Stimulated activated CD8-positive, alpha-beta memory T cell treated with anti-CD3 and anti-CD28 coated beads, Interleukin-7, amount 100 ng/mL, for 4 hours (primary cell): ENCODE measurements around the gene RNF20.
A peak's percentile ranks its signal among the peaks of the same experiment; 100 is the strongest.
"Not testable (repeated sequence)": the region's sequence is repeated elsewhere in the genome, so short reads cannot be mapped to it uniquely, and the experiment has no call there.

Experiments used
- DNase-seq, 2 donors: peaks; one replicate each; pipeline ENCODE4 v3.0.0-alpha.2; 2020; ENCODE audit warnings: low read depth in 2 of 2

Gene RNF20

GRCh38 chr9:101533334-101534204 lies at the start of gene RNF20:
TSS of gene RNF20 (plus strand) at chr9:101533853. CDS start at chr9:101535424, 1,571 bp downstream.
- peak; percentile 99 to 100 for DNase-seq

DNA sequence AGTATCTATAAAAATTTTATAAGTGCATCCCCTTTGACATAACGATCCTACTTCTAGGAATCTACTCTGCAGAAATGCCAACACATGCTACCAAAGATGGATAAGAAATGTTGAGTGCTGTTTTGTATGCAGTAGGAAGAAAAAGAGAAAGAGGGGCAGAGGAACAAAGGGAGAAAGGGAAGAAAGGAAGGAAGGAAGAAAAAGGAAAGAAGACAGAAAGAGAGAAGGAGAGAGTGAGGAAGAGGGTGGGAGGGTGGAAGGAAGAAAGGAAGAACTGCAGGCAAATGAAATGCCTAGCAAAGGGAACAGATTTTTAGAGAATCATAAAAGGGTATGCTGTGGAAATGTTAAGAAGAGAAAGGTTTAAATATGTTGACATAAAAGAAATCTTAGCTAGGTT lies 49.6 kb upstream of the RNF20 start:
- DNase-seq = no peak

DNA sequence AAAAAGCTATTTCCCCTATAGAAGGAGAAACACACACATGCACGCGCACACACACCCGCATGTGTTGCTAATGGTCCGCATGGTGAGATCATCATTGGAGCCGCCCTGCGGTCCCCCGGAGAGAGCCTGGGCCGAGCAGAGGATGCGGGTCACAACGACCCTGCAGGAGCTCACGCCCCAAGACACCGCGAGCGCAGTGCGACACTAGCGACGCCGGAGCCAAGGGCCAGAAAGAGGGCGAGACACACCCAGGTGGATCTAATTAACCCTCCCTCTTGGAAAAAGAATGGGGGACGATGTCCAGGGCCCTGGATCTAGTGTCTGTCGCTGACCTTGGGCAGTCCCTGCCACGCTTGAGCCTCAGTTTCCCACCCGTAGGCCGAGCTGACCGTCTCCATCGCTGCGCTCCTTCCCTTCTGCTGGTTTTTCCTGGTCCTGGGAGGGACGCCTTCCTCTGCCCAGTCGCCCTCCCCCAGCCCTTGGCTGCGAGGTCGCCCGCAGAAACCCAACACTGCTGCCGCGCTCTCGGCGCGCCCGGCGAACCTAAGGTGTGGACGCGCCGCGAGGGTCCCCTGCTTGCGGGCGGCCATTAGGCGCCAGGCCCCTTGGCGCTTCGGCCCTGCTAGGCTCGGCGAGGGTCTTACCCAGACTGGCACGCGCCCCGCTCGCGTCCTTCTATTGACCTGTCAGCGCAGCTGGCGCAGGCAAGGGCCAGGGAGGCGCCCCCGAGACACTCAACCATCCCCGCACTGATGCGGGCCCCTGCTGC lies 47.5 kb upstream of the RNF20 start:
- DNase-seq = no peak

- no peak for DNase-seq
Observed at GRCh38 chr9:101486693-101487442, 46.8 kb upstream of the RNF20 start.

- no peak for DNase-seq
Observed at GRCh38 chr9:101487443-101487840, 46.2 kb upstream of the RNF20 start.

DNA sequence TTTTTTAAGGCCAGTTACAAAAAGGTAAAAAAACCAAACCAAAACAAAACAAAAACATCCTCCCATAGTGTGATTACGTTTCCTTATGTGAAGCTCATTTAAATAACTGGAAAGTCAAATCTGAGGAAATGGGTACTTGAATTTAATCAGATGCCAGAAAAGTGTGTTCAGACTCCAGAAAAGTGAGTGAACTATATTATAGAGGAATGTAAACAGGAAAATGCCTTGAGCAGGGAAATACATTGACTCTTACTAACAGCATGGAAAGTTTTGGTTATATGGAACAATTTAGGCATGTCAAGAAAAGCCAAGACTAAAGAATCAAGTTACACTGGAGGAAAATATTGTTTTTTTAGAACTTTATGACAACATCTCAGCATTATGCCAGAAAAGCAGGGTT lies 37.8 kb upstream of the RNF20 start:
- DNase-seq = no peak

GRCh38 chr9:101498323-101498722 lies 35.3 kb upstream of the RNF20 start:
- no peak for DNase-seq

DNA sequence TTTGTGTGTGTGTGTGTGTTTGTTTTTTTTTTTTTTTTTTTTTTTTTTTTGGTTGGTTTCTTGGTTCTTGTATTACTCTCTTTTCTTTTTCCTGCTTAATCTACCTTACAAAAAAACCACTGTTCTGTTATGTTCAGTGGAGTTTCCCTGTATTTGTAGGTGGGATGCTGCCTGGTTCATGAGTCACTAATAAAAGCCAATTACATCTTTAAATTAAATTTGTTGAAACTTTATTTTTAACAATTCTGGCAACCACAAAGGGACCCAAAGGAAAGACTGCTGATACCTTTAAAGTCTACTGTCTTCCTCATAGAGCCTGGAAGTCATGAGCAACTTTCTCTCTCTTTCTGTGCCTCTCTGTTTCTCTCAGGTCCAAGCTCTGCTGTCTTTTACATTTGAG lies 29.5 kb upstream of the RNF20 start:
- DNase-seq = no peak

DNA sequence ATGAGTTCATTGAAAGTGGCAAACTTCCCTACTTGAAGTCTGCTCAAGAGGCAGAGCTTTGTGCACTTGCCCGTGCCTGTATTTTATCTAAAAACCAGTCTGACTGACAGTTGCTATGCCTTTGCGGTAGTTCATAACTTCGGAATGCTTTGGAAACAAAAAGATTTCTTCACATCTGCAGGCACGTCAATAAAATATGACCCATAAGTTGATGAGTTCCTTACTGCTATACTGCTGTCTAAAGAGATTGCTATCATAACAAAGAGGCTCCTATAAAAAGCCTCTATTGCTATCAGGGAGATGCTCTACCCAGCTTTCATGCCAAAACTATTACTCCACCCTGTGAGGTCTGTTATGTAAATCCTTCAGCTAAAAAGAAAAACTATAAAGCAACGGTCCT lies 25.4 kb upstream of the RNF20 start:
- no peak for DNase-seq

DNA sequence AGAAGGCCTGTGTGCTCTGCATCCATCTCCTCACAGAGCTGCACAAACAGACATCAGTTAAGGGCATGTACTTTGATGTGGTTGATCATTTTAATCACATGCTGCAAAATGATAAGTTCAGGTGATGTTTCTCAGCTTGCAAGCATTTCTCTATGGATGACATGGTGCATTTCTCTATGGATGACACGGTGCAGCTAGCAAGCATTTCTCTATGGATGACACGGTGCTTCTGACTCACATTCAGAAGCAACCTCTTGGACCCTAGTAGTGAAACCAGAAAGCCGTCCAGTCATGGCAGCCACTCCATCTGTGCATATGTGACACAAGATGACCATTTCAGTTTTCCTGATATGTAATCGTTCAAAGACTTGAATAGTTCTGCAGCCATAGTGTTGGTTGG lies 24.1 kb upstream of the RNF20 start:
- DNase-seq = no peak

DNA sequence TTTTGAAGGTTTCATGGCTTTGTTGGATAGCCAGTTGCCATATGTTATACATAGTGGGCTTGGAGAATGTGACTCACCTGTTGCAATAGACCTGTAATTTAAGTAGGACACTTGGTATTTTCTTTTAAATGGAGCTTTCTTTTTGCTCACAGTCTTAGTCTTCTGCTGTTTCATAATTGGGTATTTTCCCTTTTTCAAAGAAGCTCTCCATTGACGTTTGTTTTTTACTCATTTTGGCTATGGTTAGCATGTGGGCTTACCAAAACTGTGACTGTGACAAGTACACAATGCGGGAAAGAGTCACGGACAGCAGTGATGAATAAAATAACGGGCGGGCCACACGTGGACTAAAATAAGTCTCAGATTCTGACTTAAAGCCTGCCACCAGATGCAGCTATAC lies 23.2 kb upstream of the RNF20 start:
- DNase-seq = no peak

GRCh38 chr9:101511009-101511408 lies 22.6 kb upstream of the RNF20 start:
- no peak for DNase-seq

DNA sequence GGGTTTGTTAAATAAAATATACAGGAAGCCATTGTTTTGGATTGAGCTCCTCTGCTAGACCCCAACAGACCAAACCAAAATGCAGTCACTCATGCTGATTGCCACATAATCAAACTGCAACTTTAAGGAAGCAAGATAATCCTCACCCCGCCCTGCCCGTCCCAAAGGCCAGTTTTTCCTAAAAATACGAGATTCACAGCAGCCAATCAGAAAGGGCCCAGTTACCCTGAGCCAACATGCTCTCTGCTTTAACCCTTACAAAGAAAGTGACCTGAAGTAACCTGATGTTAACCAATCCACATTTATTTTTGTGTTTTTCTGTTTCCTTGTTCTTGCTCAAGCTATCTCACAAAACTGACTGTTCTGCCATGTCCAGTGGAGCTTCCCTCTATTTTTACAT lies 21.5 kb upstream of the RNF20 start:
- DNase-seq = no peak

GRCh38 chr9:101513351-101513750 lies 20.3 kb upstream of the RNF20 start:
- DNase-seq = no peak

GRCh38 chr9:101514071-101514470 lies 19.6 kb upstream of the RNF20 start:
- DNase-seq = no peak

DNA sequence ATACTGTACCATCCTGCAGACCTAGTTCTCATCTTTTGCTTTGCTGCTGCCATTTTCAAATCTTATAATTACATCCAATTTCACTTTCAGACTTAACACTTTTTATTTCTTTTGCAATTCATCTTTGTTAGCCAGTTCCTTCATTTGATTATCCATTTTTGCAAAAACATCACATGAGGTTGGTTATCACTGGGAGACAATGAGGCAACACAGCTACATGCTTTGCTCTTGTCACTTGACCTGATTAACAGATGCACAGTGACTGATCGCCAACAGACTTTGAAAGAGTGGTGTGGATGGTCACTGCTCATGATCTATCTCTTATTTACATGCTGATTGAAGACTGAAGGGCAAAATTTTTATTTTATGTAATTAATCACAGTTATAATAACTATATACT lies 17.0 kb upstream of the RNF20 start:
- no peak for DNase-seq

- not testable (repeated sequence) for DNase-seq
Observed at GRCh38 chr9:101518489-101518888, 15.2 kb upstream of the RNF20 start.

DNA sequence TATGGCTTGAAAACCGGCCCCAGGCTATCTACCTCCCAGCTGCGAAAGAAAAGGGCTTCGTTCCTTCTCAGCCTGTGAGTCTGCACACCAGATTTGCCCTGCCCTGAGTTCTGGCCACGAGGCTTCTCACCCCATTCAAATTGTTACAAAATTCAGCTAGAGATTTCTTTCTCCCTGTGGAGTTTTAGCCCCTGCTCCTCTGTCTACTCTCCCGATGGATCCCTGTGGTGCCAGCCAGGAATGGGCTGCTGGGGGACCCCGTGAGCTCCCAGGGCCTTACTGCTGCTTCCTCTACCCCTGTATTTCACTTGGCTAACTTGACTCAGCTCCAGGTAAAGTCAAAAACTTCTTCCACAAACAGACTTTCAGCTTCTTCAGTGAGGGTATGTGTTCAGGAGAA lies 9.3 kb upstream of the RNF20 start:
- DNase-seq = no peak

- no peak for DNase-seq
Observed at GRCh38 chr9:101527066-101527465, 6.6 kb upstream of the RNF20 start.

DNA sequence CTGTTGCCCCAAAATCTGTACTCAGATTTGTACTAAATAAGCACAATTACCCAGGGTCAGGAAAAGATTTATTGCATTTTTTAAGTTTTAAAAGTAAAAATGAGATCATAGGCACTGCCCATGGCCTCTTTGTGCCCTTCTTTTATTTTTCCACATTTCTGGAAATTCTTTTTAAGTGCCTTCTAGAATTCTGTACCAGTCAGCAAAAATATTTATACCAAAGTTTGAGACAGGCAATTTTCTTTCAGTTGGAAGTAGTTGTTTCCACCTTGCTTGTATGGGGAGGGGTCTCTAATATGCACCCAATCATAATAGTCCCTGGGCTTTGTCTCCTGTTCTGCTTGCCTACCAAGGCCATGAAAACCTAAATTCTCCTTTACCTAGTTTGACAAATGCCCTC lies 5.6 kb upstream of the RNF20 start:
- DNase-seq = no peak

- DNase-seq = peak; percentile 49 to 52
Observed at GRCh38 chr9:101530076-101530711, 3.5 kb upstream of the RNF20 start.

DNA sequence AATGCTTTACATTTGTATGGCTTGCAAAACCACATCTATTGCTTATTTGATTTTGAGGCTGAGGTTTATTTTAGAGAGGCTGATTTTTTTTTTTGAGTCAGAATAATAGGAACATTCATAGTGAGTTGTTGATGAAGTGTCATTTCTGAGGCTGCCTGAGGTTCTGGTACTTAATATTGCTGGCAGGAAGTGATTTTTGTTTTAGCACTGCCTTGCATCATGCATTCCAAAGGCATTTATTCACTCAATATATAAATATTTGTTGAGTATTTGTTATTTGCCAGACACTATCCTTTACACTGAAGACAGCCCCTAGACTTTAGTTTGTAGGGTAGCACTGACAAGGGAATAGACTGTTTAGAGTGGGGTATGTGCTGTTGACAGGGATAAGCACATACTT lies 2.7 kb downstream of the RNF20 start:
- DNase-seq = no peak
